Esophagus muscularis mucosa (tissue), 4 donors: ENCODE data around the gene HOXC9. TPM values are rescaled to one million over a fixed set of nuclear protein-coding genes. Genes with fewer than 3 reads are reported as not detected.

Source experiments
- DNase-seq: peaks from one replicate; pipeline ENCODE4 v3.0.0-alpha.2; 2017; ENCODE audit errors: extremely low spot score
- H3K27ac ChIP-seq, 4 donors: fragments of 200-600 bp; sonication (generic); replicated peaks in 1 of 4; 1 replicate in 3 of 4; 2 replicates in 1 of 4; pipeline ENCODE4 v1.5.1; 2016 to 2019; ENCODE audit warnings: mild to moderate bottlenecking in 1 of 4
- H3K27me3 ChIP-seq, 4 donors: fragments of 200-600 bp; sonication (generic); one replicate each; pipeline versions ENCODE4 v1.5.1 to v1.6.0; 2016 to 2019
- H3K36me3 ChIP-seq, 4 donors: fragments of 200-600 bp; sonication (generic); one replicate each; pipeline ENCODE4 v1.5.1; 2016 to 2019
- H3K4me1 ChIP-seq, 4 donors: fragments of 200-600 bp; sonication (generic); one replicate each; pipeline ENCODE4 v1.5.1; 2016 to 2019
- H3K4me3 ChIP-seq, 4 donors: fragments of 200-600 bp; sonication (generic); 1 replicate in 2 of 4; 2 replicates in 2 of 4; pipeline ENCODE4 v1.5.1; 2016 to 2019; ENCODE audit warnings: mild to moderate bottlenecking in 4 of 4, moderate library complexity in 1 of 4
- H3K9me3 ChIP-seq, 4 donors: fragments of 200-600 bp; sonication (generic); 1 replicate in 3 of 4; 2 replicates in 1 of 4; pipeline ENCODE4 v1.5.1; 2016 to 2019
- EP300 ChIP-seq: sonication (generic); formaldehyde crosslinking; IDR thresholded peaks from one replicate; pipeline ENCODE4 v1.6.1; 2017; ENCODE audit warnings: antibody characterized with exemption
- POLR2A ChIP-seq: fragments of 450-650 bp; IDR thresholded peaks from one replicate; pipeline ENCODE4 v1.6.1; 2017; ENCODE audit warnings: antibody characterized with exemption, moderate library complexity, mild to moderate bottlenecking, low read depth
- POLR2AphosphoS5 ChIP-seq, 2 donors: sonication (generic); formaldehyde crosslinking; IDR thresholded peaks; one replicate each; pipeline ENCODE4 v1.6.1; 2017; ENCODE audit warnings: antibody characterized with exemption in 2 of 2
- WGBS: methylation state at CpG from one replicate; pipeline ENCODE4 v1.1.5; 2018; 5-methylcytosine and 5-hydroxymethylcytosine counted together
- intact Hi-C: fragments of 100-400 bp; cut with DNase I; formaldehyde crosslinking; loops from one replicate; pipeline ENCODE4 v1.15.1; 2023
- total RNA-seq, 4 donors: library from RNA; depleted of rRNA; stranded (reverse); fragments of >200 nt; gene quantifications; one replicate each; pipeline versions ENCODE4 v1.1.0 to v1.2.1, GENCODE V29; 2016
- TF ChIP-seq, protein P1 (sequence below), 3 experiments: fragments of 200-600 bp in 2 of 3; fragments of 450-650 bp in 1 of 3; sonication (generic) in 2 of 3; IDR thresholded peaks; one replicate each; pipeline ENCODE4 v1.5.1; 2017 to 2019; ENCODE audit warnings: antibody characterized with exemption in 3 of 3, mild to moderate bottlenecking in 2 of 3, moderate library complexity in 1 of 3

The HOXC9 gene
- total RNA-seq, 4 donors from 2014 or later, result not detected

DNA sequence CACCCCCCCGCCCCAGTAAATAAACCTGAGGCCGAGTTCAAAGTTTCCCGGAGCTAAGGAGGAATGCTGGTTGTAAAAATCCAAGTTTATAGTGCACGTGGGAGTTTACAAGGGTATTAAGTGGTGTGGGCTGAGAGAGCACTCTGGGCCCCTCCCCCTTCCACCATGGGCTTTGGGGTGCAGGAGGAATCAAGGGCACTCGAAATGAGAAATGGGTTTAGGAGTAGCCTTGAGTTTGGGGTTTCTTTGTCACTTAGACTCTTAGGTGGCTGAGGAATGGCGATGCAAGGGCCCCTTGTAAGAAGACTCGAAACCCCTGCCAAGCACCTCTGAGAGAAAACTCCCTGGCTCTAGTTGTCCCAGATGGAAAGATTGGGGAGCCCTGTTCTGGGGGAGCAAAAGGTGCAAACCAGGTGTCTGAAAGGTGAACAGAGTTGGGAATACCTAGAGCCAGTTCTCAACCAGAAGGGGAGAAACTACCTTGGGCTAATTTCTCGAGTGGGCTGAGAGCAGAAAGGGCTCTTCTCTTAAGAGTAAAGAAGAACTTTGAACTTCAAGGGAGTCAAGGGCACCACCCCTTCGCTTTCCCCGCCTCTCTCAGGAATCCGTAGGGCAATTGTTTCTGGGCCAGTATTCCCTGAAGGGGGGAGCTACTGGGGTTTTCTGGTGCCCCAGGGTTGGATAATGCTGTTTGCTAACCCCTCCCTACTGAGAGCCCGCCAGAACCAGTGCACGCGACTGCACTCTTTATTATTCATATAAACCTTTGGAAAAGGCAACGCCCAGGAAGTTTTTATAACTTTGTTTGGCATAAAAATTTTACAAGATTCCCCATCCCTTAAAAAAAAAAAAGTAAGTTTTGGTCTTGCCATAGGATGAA, 21.2 kb upstream of the HOXC9 start:
- H3K27me3 ChIP-seq, result peaks cover 11 to 100% (median 89%) of the 10 kb centered on the region in 4 donors
- intact Hi-C loops, result no loop called here
- no peak for DNase-seq
- H3K4me1 ChIP-seq, result peaks cover 16 to 25% (median 21%) of the 10 kb centered on the region in 4 donors
- WGBS, result 13% methylated on average over 15 of the region's 15 CpGs
- H3K4me3 ChIP-seq, result no peak overlapping the region
- H3K27ac ChIP-seq, result no peak overlapping the region
- TF ChIP-seq EP300, result no peak
- no peak for TF ChIP-seq POLR2A
- TF ChIP-seq POLR2AphosphoS5 (IDR thresholded peaks at IDR 0.05), result no peak
- TF ChIP-seq, protein P1, sequence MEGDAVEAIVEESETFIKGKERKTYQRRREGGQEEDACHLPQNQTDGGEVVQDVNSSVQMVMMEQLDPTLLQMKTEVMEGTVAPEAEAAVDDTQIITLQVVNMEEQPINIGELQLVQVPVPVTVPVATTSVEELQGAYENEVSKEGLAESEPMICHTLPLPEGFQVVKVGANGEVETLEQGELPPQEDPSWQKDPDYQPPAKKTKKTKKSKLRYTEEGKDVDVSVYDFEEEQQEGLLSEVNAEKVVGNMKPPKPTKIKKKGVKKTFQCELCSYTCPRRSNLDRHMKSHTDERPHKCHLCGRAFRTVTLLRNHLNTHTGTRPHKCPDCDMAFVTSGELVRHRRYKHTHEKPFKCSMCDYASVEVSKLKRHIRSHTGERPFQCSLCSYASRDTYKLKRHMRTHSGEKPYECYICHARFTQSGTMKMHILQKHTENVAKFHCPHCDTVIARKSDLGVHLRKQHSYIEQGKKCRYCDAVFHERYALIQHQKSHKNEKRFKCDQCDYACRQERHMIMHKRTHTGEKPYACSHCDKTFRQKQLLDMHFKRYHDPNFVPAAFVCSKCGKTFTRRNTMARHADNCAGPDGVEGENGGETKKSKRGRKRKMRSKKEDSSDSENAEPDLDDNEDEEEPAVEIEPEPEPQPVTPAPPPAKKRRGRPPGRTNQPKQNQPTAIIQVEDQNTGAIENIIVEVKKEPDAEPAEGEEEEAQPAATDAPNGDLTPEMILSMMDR (IDR thresholded peaks at IDR 0.05), result no peak
- H3K9me3 ChIP-seq, result no peaks in the 10 kb centered on the region
- H3K36me3 ChIP-seq, result no peaks in the 10 kb centered on the region

DNA sequence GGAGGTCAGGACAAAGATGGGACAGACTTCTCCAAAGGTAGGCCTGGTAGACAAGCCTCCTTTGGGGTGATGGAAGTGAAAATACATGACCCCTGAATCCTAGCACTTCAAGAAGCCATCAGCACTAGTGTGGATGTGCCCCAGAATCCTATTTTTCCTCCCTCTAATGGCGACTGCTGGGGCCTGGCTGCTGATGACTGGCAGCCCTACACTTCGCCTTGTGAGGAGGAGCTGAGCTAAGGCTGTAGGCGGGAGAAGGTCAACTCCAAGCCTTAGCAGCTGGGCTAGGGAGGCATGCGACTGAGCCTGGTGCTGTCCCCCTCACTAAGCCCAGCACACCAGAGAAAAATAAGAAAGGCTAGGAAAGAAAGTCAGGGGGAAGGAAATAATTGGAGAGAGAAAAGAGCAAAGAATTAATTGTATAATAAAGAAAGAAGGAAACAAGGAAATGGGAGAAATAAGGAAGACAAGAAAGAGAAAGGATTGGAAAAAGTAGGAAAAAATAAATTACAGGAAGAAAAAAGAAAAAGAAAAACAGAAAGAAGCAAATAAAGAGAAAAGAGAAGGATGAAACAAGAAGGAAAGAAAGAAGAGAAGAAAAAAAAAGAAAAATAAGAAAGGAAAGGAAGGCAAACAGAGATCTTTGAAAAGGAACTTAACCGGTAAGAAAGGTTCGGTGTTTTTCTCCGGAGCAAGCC, 19.7 kb upstream of the HOXC9 start:
- no peak for DNase-seq
- intact Hi-C loops, result no loop called here
- Histone ChIP-seq H3K27me3 (peaks cover 15 to 100% (median 89%) of the 10 kb centered on the region in 4 donors), H3K27ac (no peak overlapping the region), H3K4me3 (no peak overlapping the region), H3K36me3 (no peaks in the 10 kb centered on the region), H3K4me1 (peaks cover 6 to 25% (median 21%) of the 10 kb centered on the region in 4 donors), H3K9me3 (no peaks in the 10 kb centered on the region)
- TF ChIP-seq EP300, result no peak
- no peak for TF ChIP-seq POLR2A
- TF ChIP-seq, protein P1 (IDR thresholded peaks at IDR 0.05), result no peak
- no peak for TF ChIP-seq POLR2AphosphoS5 (IDR thresholded peaks at IDR 0.05)
- WGBS, result 25% methylated on average over 7 of the region's 7 CpGs

DNA sequence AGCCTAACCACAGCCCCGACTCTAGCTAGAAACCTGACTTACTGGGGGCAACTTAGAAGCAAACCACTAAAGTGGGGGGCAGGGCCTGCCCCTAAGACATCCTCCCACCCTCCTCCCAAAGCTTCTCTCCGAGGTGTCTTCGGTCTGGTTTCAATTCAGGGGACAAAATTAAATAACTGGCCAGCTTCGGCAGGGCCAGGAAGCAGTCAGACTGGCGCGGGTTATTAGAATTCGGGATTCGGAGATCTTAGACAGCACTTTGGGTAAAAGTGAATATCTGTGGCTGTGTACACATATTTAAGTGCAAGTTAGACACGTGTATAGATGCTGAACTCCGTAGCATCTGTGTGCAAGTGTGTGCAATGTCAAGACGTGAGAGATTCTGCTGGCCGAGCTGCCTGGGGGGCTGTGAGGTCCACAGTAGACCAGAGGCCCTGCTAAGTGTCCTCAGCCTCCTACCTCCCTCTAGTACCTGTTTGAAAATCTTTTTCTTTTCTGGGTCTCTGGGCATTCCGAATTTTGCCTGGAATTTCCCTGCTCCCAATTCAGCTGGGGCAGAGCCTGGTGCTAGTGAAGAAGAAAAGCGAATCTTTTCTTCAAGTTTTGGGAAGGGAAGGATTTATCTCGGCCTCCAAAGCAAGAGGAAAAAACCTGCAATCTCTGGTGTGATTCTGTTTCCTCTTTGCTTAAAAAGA, 19.0 kb upstream of the HOXC9 start:
- no peak for DNase-seq
- H3K9me3 ChIP-seq, result no peaks in the 10 kb centered on the region
- H3K27ac ChIP-seq, result no peak overlapping the region
- 28% methylated on average over 15 of the region's 15 CpGs for WGBS
- H3K4me3 ChIP-seq, result no peak overlapping the region
- TF ChIP-seq, protein P1 (IDR thresholded peaks at IDR 0.05), result no peak
- TF ChIP-seq POLR2AphosphoS5 (IDR thresholded peaks at IDR 0.05), result no peak
- no peak for TF ChIP-seq POLR2A
- TF ChIP-seq EP300, result no peak
- no peaks in the 10 kb centered on the region for H3K36me3 ChIP-seq
- intact Hi-C loops, result no loop called here
- peaks cover 21 to 100% (median 89%) of the 10 kb centered on the region in 4 donors for H3K27me3 ChIP-seq
- peaks cover 10 to 26% (median 23%) of the 10 kb centered on the region in 4 donors for H3K4me1 ChIP-seq

GRCh38 chr12:53981634-53982565, 18.1 kb upstream of the HOXC9 start:
- peaks cover 15 to 32% (median 29%) of the 10 kb centered on the region in 4 donors for H3K4me1 ChIP-seq
- WGBS, result 22% methylated on average over 28 of the region's 30 CpGs
- no peaks in the 10 kb centered on the region for H3K36me3 ChIP-seq
- H3K27me3 ChIP-seq, result peaks cover 21 to 100% (median 90%) of the 10 kb centered on the region in 4 donors
- intact Hi-C loops, result no loop called here
- H3K4me3 ChIP-seq, result no peak overlapping the region
- DNase-seq, result no peak
- H3K27ac ChIP-seq, result no peak overlapping the region
- no peaks in the 10 kb centered on the region for H3K9me3 ChIP-seq
- no peak for TF ChIP-seq POLR2AphosphoS5 (IDR thresholded peaks at IDR 0.05)
- no peak for TF ChIP-seq EP300
- TF ChIP-seq, protein P1 (IDR thresholded peaks at IDR 0.05), result no peak
- TF ChIP-seq POLR2A, result no peak
